ENCODE measurements around the gene AUTS2.

AUTS2 gene

GRCh38 chr7:70312336-70312735 lies 714.1 kb downstream of the AUTS2 start:
- no peak for DNase-seq (ENCODE audit: low spot score)

GRCh38 chr7:70313271-70313670 lies 715.0 kb downstream of the AUTS2 start:
- no peak for DNase-seq (ENCODE audit: low spot score)

- DNase-seq (ENCODE audit: low spot score) = no peak
Observed at GRCh38 chr7:70313687-70314086, 715.4 kb downstream of the AUTS2 start.

GRCh38 chr7:70314221-70314620 lies 715.9 kb downstream of the AUTS2 start:
- DNase-seq (ENCODE audit: low spot score) = no peak

GRCh38 chr7:70316745-70317144 lies 718.5 kb downstream of the AUTS2 start:
- DNase-seq (ENCODE audit: low spot score) = no peak

- no peak for DNase-seq (ENCODE audit: low spot score)
Observed at GRCh38 chr7:70317356-70317755, 719.1 kb downstream of the AUTS2 start.

- no peak for DNase-seq (ENCODE audit: low spot score)
Observed at GRCh38 chr7:70318511-70318910, 720.2 kb downstream of the AUTS2 start.

GRCh38 chr7:70319057-70319456 lies 720.8 kb downstream of the AUTS2 start:
- DNase-seq (ENCODE audit: low spot score) = no peak

GRCh38 chr7:70321016-70321590 lies 722.8 kb downstream of the AUTS2 start:
- DNase-seq (ENCODE audit: low spot score) = no peak

- DNase-seq (ENCODE audit: low spot score) = no peak
Observed at GRCh38 chr7:70322856-70323255, 724.6 kb downstream of the AUTS2 start.

GRCh38 chr7:70325509-70326101 lies 727.3 kb downstream of the AUTS2 start:
- no peak for DNase-seq (ENCODE audit: low spot score)

- no peak for DNase-seq (ENCODE audit: low spot score)
Observed at GRCh38 chr7:70334295-70334694, 736.0 kb downstream of the AUTS2 start.

- no peak for DNase-seq (ENCODE audit: low spot score)
Observed at GRCh38 chr7:70334871-70335270, 736.6 kb downstream of the AUTS2 start.

- no peak for DNase-seq (ENCODE audit: low spot score)
Observed at GRCh38 chr7:70336536-70336935, 738.3 kb downstream of the AUTS2 start.

- DNase-seq (ENCODE audit: low spot score) = no peak
Observed at GRCh38 chr7:70338015-70338414, 739.7 kb downstream of the AUTS2 start.

- DNase-seq (ENCODE audit: low spot score) = no peak
Observed at GRCh38 chr7:70340236-70340635, 742.0 kb downstream of the AUTS2 start.

- no peak for DNase-seq (ENCODE audit: low spot score)
Observed at GRCh38 chr7:70341446-70341845, 743.2 kb downstream of the AUTS2 start.

- DNase-seq (ENCODE audit: low spot score) = no peak
Observed at GRCh38 chr7:70343519-70343918, 745.2 kb downstream of the AUTS2 start.

- DNase-seq (ENCODE audit: low spot score) = no peak
Observed at GRCh38 chr7:70344726-70345125, 746.5 kb downstream of the AUTS2 start.

GRCh38 chr7:70346844-70347462 lies 748.7 kb downstream of the AUTS2 start:
- no peak for DNase-seq (ENCODE audit: low spot score)

GRCh38 chr7:70347463-70348254 lies 749.4 kb downstream of the AUTS2 start:
- DNase-seq (ENCODE audit: low spot score) = no peak

- DNase-seq (ENCODE audit: low spot score) = no peak
Observed at GRCh38 chr7:70349031-70349430, 750.8 kb downstream of the AUTS2 start.

GRCh38 chr7:70349819-70350218 lies 751.5 kb downstream of the AUTS2 start:
- no peak for DNase-seq (ENCODE audit: low spot score)

All from COLO829 (cell line).